Measurements from ENCODE around the gene TTC28.
"Not testable (repeated sequence)": the region's sequence is repeated elsewhere in the genome, so short reads cannot be mapped to it uniquely, and the experiment has no call there.

Gene TTC28

GRCh38 chr22:28075358-28075981 lies 604.2 kb downstream of the TTC28 start:
- DNase-seq = no peak

DNA sequence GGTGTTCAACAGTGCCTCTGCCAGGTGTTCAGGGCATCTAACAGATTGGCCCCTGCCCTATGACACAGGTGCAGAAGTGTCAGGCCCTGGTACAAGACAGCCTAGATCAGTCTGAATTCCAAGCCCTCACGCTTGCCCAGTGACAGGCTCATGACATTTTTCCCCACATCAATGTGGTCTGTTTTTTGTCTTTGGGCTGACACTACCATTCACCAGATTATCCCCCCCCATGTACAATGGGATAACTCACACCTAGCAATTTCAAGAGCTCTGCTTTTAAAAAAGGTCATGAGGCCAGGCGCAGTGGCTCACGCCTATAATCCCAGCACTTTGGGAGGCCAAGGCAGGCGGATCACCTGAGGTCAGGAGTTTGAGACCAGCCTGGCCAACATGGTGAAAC lies 605.1 kb downstream of the TTC28 start:
- no peak for DNase-seq

DNA sequence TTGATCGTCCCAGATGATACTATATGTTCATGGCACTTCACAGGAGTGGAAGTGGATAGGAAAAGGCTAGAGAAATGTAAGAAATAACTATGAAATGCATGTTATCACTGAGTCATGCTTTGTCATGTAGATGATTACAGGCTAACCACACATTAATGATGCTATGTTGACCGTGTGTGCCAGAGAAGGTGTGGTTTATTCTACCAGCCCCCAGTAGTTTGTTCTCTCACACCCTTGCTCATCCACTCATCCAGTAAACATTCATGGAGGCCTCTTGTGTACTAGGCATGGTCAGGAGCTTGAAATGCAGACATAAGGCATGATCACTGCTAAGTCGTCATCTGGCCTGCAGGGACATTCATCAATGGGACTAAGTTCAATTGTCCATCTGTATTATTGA lies 607.6 kb downstream of the TTC28 start:
- DNase-seq = no peak

GRCh38 chr22:28068826-28069225 lies 610.8 kb downstream of the TTC28 start:
- DNase-seq = no peak

DNA sequence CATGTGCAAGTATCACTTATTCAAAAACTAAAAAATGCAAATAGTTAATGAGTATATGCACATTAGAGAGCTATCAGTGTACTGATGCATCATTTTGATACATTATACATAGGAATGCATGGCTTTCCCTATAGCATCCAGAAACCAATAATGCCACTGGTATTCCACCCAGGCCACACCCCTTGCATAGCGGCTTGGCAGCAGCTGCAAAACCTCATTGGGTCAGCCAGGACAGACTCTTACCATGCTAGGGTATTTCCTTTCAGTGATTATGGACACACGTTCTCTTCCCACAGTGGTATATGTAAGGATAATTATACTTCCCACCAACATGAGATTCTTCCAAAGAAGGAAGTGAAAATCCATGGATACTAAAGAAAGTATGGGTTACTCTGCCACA lies 614.7 kb downstream of the TTC28 start:
- DNase-seq = no peak

DNA sequence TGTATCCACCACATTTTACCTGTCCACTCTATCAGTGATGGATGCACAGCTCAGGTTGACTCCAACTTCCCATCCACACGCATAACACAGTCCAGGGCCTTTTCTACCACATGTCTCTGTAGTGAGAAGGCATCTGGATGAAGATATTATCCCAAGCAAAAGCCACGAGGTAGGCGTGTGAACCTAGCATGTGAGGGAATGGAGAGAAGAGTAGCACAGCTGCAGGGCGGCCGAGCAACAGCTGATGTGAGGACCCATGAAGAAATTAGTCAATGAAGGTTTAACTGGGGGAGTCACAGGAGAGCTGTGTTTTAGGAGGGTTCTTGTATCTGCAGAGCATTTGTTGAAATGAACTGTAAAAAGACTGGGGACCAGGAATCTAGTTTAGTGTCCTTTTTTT lies 616.0 kb downstream of the TTC28 start:
- DNase-seq = no peak

GRCh38 chr22:28060594-28060993 lies 619.0 kb downstream of the TTC28 start:
- not testable (repeated sequence) for DNase-seq

DNA sequence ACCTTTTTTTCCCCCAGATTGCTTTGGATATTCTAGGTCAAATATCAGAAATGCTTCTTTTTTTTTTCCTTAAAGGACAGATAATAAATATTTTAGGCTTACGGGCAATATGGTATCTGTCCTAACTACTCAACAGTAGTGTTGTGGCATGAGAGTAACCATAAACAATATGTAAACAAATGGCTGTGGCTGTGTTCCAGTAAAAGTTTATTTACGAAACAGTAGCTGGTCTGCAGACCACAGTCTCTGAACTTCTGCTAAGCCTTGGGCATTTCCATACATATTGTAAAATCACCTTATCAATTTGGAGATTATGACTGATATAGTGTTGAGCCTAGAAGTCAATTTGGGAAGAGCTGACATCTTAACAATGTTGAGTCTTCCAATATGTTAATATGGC lies 621.6 kb downstream of the TTC28 start:
- DNase-seq = no peak

DNA sequence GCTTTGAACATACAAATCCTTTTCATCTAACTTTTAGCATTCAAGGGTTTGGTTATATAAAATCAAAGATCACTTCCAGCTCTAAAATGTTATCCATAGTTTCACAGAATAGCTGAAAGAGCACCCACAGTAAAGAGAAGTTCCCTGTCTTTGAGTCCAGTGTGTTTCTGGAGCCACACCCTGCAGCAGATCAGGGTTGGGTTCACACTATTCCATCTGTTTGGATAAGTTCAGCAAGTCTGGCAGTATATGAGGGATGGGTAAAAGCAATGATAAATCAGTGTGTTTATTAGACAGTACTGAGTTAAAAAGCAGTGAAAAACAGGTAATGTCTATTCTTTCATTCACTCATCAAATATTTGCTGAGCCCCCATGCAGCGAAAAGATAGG lies 624.8 kb downstream of the TTC28 start:
- DNase-seq = no peak

DNA sequence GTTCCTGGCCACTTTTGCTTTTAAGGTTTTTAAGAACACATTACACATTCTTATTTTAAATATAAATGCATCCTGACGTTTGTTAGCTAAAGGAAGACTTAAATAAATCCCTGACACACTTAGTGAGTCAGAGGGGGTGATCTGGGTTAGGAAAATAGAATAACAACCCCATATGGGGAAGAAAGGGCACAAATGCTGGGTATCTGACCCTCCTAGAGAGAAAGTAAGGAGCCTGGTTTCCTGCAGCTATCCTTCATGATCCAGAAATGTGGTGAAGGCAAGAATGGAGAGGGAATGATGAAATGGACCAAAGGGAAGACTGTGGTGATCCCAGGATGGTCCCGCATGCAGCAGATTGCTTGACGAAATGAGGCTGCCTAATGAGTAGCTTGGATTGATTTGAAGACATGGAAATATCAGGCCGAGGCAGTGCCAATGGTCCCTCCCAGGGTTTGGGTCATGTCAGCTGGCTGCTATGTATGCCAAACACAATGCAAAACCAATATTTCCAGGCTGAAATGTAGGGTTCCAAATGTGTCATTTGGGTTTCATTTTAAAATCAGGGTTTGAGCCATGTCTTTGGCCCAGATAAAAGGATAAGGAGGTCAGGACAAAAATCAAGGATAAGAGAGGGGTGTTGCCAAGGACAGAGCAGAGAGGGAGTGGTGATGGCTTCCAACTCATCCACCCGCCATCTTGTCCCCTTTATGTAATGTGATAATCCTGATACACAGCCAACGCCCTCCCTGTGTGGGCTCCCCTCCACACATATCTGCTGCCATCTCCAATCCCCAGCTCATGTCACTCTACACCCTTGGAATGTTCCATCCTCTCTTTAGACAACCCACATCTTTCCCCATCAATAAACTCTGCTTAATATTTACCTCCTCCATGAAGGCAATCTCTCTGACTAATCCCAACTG lies 625.5 kb downstream of the TTC28 start:
- DNase-seq = no peak

DNA sequence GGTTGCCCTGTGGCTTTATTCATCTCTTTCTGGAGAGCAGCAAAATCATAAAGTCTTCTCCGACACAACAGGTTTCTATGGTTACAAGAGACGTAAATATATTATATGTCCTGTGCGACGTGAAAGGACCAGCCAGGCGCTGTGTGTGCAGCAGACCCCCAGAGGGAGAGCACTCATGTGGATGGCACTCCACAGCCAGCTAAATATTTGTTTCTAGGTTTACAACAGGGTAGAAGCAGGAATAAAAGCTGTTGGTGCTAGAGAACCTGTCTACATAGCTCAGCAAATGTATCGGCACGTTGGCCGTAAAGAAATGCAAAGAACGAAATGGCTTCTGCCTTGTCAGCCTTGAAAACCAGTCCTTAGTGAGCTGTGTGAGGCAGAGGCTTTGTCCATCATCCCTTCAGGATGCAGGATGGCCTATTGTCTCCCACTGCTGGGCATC lies 626.8 kb downstream of the TTC28 start:
- DNase-seq = no peak

DNA sequence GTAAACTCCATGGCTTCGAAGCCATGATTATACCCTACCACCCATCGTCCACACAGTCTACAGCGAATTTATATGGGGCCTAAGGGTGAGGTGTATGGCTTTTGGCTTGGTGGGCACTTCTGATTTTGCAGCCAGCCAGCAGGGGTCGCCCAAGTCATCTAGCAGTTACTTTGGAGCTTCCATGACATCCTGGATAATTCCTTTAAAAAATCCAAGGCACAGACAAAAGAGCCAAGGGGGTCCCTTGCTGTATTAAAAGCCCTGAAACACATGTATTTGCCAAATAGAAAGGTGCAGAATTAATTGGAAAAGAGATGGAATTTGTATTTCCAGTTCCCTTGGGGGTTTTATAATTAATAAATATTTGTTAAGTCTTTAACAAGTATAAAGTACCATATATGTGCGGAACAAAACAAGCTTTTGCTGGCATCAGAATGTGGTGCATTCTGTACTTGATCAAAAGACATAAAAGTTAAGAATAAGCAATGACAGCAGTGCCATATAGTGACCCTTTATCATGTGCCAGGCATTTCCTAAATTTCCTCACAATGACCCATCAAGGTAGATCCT lies 627.8 kb downstream of the TTC28 start:
- peak; percentile 38 for DNase-seq

DNA sequence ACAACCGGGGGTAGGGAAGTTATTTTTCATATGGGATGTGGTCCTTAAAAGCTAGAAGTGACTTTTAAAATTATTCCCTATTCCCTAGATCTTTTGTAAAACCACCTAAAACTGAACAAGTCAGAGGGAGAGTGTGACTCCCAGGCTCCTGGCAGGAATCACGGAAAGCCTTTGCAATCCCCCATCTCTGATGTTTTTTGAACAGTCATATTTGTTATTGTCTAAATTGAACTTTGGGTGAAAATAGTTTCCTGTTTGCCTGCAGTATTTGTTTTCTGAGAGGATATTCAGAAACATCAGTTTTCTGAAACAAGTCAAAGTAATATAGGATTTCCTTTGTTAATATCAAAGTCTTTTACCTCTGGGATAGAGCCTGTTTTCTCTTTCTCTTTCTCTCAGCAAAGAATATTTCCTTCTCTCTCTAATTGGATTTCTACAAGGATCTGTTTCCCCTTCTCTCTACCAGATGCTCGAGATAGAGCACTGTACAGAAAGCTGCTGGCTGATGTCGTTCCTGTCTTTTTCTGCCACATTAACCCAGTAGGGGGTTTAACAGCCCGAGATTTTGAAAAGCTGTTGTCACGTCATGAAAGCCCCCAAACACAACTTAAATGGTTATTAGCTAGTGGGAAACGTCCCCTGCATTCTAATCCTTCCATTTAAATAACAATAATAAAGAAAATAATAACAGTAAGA lies 628.4 kb downstream of the TTC28 start:
- no peak for DNase-seq

DNA sequence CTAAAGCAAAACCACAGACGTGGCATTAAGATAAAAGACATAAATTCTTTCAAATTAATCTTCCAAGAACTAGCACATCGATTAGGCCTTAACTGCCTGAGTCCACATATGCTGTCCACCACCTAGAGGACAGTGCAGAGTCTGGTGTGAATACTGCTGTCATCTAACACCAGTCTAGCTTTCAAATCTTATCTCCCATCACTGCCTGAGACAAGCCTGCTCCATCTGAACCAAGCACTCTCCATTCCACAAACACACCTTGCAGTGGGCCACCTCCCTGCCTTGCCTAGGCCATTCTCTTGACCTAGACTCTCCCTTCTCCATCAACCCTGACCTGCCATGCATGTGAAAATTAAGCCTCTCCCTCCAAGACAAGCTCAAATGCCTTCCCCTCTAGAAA lies 631.1 kb downstream of the TTC28 start:
- DNase-seq = no peak

DNA sequence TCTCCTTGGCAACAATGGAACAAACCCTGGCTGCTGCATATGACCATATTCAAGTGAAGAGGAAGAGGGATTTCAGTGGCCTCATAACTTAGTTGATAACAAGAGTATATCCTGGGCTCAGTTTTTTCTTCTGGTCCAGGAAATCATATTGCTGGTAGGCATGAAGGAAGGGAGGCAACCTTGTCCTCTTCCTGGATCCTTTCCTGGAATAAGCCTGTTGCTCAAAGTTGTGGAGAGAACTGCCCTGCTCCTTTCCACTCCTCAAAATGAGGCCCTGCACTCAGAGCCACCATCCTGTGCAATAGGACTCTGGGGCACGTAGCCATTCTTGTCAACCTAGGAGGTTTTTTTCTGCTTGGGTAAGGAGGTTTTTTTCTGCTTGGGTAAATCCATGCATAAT lies 631.9 kb downstream of the TTC28 start:
- DNase-seq = no peak

GRCh38 chr22:28046100-28046499 lies 633.5 kb downstream of the TTC28 start:
- DNase-seq = no peak

GRCh38 chr22:28044546-28045173 lies 635.0 kb downstream of the TTC28 start:
- DNase-seq = no peak

DNA sequence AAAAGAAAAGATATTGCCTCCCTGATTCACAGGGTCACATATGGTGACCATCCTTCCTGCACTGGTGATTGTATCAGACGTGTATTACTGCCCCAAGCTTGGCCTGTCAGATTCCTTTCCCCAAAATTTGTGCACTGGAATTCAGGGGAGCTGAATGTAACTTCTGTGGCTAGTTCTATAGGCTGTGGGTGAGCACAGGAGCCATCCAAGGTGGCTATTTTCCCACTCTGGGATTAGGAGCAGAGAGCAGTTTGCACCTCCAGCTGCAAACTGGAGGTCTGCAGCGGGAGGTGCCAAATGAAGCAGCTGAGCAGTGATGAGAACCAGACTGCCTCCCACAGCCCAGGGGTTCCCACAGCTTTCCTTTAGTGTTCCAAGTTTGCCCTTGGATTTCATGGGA lies 636.4 kb downstream of the TTC28 start:
- DNase-seq = no peak

- no peak for DNase-seq
Observed at GRCh38 chr22:28034760-28035401, 644.8 kb downstream of the TTC28 start.

DNA sequence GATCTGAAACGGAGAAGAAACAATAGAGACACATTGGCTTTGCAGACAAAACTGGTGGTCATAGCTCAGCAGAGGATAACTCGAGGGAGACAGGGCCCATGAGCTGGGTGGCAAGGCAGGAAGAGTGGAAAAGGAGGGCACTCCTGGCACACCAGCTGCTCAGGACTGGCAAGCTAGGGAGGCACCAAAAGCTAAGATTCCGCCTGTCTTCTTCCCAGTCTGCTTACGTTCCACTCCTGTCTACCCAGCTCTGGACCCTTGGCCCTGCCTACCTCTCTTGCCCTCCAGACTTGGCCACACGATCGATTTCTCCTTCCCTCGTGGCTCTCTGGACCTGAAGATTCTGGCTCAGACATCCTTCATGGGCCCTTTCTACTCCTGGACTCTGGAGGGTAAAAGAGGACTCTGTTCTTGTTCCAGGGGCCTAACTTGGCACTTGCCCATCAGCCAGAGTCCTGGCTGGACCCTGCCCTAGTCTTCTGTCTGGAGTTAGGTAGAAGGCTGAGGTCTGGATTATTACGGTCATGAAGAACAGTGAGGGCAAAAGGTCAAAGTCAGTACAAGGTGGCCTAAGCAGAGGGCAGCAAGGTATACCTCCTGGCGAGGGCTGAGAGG lies 645.4 kb downstream of the TTC28 start:
- DNase-seq = no peak

DNA sequence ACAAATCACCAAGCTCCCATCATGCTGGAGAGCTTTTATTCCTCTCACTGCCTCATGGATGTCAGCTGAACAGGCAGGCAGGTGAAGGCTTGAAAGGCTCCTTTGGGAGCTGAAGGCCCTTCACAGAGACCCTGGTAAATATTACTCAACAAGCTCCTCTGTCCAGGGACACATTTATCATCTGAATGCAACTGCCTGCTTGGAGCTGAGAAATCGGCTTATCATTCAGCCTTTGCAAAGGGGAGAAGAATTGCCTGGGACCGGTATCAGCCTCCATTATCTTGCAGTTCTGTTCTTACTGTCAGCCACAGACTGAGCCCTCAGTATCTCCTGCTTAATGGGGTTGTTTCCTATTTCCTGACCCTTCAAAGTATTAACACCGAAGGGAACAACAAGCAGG lies 646.8 kb downstream of the TTC28 start:
- DNase-seq = no peak

- DNase-seq = no peak
Observed at GRCh38 chr22:28031383-28031922, 648.2 kb downstream of the TTC28 start.
